GM19023 (cell line): Measurements from ENCODE around the gene MYOZ3.
A peak's percentile ranks its signal among the peaks of the same experiment; 100 is the strongest.

ENCODE experiments used
- ATAC-seq: cut with Tn5 transposase; IDR thresholded peaks from one replicate; pipeline ENCODE4 v1.9.1; 2021; ENCODE audit warnings: mild to moderate bottlenecking, moderate library complexity; ENCODE audit not compliant: unreplicated experiment

The MYOZ3 gene, protein sequence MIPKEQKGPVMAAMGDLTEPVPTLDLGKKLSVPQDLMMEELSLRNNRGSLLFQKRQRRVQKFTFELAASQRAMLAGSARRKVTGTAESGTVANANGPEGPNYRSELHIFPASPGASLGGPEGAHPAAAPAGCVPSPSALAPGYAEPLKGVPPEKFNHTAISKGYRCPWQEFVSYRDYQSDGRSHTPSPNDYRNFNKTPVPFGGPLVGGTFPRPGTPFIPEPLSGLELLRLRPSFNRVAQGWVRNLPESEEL

DNA sequence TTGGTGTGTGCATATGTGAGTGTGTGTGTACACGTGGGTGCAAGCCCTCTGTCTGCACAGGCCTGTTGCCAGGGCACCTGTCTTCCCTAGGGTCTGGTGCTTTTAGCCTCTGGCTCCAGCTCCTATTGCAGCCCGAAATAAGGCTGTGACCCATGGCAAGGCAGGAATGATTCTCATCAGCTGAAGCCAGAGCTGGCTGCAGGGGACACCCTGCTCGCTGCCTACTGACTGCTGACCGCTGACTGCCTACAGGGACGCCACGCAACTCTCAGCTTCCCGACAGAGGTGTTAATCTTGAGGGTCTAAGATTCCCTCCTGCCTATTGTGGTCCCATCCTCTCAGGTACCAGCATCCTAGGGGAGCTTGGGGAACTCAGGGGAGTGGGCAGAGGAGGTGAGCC, at the start of gene MYOZ3:
Gene MYOZ3, plus strand, starts transcription at position 166 of the 400 bp plus-strand sequence. CDS start 1,691 bp downstream, outside the sequence.
- no peak for ATAC-seq

DNA sequence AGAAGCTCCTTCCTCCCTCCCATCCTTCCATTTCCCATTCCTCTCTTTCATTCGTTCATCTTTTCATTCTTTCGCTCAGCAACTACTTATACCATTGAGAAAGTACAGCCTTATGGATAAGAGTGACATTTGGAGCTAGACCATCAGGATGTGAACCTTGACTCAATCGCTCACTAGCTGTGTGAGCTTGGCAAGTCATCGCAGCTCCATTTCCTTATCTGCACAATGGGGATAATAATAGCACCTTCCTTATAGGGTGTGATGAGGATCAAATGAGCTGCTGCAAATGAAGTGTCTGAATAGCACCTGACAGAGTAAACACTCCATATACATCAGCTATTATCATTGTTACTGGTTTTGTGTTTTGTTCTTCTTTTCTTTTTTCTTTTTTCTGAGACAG, 48.6 kb upstream of the MYOZ3 start:
- no peak for ATAC-seq

DNA sequence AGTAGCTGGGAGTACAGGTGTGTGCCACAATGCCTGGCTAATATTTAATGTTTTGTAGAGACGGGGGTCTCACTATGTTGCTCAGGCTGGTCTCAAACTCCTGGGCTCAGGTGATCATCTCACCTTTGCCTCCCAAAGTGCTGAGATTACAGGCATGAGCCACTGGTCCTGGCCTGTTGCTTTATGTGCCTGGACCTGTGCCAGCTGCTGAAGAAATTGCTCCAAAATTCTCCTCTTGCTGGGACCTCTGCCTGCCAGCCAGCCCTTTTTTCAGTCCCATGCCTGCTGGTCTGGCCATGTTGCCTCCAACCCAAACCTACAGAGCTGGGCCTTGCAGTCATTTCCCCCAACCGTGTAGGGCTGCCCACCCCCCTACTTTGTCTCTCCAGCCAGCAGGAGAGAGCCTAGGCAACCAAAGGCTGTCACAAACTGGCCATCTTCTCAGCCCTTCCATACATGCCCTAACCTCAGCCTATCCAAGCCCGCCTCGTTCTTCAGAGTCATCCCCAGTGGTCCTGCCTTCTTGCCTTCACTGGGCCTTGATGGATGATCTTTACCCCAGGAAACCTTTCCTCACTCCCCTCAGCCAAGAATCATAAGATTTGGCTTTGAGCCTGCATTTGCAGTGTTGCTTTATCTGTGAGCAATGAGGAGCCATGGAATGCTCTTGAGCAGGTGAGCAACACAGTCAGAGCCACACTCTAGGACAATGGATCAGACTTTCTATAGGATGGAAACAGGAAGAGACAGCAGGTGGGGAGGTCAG, 48.0 kb upstream of the MYOZ3 start:
- no peak for ATAC-seq

DNA sequence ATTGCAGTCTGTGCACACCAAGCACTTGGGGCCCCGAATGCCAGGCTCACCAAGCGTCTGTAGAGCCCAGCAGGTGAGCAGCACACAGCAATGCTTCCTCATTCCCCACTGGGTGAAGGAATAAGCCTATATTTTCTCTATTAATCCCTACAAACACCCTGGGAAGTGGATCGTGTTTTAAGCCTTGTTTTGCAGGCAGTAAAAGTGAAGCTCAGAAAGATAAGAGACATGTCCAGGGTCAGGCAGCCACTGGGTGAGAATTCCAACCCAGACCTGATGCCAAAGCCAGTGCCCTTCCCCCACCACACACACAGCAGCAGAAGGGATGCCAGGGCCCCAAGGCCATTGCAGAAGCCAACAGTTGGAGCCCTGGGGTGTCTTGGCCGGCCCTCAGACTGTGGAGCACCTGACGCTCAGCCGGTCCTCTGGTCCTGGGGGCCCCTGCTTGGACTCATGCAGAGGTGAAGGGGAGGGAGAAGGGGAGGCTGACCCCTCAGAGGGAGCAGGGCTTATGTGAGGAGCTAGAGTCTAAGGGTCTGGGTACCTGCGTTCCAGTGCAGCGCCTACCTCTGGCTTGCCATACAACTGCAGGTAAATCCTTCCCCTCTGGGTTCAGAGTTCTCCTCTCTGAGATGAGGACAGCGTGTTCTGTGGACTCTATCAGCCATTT, 46.9 kb upstream of the MYOZ3 start:
- ATAC-seq, result no peak

DNA sequence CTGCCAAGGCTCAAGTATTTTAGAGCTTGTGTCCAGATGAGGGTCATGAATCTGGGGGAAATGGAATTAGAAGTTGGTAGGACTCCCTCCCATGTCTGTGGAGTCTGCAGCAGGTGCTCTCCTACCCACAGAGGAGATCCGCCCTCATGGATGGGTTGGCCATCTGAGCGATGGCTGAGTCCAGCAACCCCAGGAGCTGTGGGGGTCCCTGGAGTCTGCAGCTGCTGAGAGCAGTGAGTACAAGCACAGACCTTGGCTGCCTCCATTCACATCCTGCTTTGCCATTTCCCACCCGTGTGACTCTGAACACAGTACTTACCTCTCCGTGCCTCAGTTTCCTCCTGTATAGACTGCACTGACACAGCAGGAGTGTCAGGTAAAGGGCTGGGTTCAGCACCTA, 46.4 kb upstream of the MYOZ3 start:
- no peak for ATAC-seq

DNA sequence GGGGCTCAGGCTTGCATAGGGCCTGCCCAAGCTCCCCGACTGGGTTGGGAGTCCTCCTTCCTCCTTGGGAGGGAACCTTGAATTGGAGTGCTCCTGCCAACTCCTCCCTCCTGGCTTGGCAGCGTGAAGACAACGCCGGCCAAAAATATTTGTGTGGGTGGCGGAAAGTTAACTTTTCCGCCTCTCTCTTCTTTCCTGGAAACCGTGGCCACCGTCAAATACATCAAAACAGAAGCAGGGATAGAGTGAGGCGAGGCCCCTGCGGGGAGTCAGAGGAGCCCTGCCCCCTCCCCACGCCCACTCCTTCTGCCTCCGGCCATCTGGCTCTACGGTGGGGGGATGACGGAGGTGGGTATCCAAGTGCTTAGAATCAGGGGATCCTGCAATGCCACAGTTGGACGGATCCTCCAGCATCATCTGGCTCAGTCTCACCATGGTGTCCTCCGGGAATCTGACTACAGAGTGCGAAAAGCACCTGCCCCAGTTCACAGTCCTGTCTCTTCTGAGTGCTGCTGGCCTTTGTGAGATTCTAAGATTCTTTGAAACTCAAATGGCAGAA, 45.8 kb upstream of the MYOZ3 start:
- no peak for ATAC-seq

DNA sequence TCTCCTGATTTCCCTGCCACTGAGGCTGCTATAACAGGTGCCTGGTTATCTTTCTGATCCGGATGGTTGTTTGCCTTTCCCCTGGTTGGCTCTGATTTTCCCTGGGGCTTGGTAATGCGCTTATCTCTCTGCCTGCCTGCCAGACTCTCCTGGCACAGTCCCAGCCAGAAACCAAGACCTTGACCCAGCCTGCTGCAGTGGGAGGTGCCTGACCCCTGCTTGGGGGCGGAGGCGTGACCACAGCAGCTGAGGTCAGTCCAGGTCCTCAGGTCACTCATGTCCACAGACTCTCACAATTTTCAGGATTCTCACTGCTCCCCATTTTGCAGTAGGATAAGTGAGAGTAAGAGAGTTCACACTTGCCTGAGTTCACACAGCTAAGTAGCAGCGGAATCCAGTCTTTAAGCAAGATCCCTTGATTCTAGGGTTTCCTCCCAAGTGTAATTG, 45.0 kb upstream of the MYOZ3 start:
- no peak for ATAC-seq

DNA sequence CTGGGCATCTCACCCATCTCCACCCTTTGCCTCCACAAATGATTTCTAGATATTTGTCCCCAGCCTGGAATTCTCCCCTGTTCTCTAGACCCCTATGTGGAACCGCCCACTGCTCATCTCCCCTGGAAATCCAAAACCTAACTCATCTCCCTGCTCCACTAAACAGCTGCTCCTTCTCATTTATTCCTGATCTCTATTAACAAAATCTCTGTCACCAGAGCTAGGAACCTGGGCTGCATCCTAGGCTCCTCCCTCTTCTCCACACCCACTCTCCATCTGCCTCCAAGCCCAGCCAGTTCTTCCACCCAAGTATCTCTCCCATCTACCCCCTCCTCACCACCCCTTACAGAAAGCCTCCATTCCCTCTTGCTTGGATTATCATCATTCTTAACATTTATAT, 44.5 kb upstream of the MYOZ3 start:
- no peak for ATAC-seq

DNA sequence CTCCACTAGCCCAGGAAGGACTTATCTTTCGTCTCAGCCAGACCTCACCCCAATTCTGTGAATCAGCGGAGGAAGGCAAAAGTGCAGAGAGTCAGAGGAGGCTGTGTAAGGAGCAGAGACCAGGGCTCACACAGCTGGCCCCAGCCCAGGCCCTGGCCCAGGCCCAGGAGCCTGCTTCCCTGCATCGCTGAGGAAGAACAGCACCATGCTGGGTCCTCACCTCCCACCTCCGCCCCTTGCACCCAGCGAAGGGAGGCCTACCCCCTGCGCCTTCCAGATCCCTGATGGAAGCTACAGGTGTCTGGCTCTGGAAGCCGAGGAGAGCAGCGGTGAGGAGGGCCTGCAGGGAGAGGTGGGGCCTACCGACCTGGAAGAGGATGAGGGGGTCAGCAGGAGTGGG, 42.9 kb upstream of the MYOZ3 start:
- no peak for ATAC-seq

DNA sequence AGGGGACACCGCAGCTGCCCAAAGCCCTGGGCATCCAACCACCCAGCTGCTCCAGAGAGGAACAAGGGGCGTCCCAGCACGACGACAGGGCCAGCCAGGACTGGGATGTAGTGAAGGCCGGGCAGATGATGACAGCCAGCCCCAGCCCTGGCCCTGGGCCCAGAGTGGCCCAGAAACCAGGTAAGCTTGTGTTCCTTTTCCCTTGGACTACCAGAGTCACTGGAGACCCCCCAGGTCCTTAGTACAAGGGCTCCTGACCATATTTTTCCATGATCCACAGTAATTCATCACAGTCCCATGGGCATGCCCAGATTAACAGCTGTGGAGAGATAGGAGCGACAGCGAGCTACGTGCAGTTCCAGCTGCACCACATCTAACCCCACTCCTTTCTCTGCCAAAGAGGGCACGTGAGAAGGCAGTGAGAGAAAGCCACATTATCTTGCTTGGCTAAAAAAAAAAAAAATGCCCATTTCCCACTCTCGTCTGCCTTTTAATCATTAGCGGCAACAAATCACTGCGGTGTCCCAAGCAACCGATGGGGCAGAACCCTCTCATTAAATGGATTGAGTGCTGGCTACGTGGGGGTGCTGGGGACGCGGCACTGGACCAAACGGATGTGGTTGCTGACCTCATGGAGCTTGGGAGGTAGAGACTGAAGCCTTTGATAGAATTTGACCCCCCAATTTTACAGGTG, 42.3 kb upstream of the MYOZ3 start:
- no peak for ATAC-seq

DNA sequence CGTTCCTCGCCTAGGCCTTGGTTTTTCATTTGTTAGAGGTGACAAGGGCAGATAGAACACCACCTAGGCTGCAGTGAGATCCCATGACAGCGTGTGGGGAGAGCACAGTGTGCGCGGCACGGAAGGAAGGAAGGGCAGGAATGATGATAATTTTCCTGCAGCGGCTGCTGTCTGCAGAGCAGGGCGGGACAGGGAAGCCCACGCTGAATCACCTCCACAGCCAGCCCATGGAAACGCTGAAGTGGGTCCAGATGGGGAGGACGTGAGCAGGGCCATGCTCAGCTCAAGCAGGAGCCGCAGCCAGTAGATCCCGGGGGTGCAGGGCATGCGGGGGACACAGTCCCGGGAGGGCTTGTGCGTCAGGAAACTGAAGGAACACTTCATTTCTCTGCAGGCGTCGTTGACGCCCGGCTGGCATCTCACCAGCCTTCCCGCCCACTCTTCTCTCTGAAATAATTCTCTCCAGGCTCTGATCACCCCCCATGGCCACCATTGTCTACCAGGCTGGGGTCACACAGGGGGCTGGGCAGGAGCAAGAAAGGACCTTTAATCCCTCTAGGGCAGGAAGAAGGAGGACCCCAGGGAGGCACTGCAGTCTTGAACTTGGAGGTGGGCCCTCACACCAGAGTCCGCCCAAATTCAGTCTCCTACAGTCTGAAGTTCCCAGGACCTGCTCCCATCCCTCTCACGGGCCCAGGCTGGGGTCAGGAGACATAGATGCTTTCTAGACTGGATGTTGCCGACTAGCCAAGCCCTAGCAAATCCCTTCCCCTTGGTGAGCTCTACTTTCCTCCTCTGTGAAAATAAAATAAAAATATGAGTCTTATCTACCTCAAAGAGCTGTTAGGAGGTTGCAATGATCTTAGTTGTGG, 41.5 kb upstream of the MYOZ3 start:
- ATAC-seq, result no peak

DNA sequence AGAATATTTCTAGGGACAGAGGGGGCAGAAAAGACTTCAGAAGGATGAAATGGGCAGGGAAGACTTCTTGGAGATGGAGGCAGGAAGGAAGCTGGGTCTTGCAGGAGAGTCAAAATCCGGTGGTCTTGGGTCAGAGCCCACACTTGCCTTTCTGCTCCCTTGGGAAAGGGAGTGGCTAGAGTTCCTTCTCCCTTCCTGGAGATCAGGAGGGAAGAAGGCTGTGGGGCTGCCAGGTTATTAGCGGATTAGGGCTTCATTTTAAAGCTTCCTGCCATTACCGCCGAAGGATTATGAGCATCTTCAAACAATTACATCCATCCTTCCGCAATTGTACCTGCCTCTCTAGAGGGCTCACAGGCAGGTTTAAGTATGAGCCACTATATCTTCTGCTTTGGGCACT, 39.8 kb upstream of the MYOZ3 start:
- ATAC-seq, result no peak

DNA sequence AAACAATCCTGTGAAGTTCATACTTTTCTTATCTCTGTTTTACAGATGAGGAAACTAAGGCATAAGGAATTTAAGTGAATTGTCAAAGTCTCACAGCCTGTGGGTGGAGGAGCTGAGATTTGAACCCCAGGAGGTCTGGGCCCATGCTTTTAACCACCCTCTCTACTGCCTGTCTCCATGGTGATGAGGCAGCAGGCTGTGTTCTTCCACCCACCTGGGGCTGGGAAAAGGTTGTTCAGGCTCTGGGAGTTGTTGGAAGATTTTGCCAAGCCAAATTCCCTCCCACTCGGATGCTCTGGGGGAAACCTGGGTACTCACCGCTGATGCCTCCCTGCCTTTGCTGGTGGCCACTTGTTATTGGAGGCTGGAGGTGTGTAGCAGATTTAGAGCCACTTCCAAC, 38.9 kb upstream of the MYOZ3 start:
- ATAC-seq, result no peak

DNA sequence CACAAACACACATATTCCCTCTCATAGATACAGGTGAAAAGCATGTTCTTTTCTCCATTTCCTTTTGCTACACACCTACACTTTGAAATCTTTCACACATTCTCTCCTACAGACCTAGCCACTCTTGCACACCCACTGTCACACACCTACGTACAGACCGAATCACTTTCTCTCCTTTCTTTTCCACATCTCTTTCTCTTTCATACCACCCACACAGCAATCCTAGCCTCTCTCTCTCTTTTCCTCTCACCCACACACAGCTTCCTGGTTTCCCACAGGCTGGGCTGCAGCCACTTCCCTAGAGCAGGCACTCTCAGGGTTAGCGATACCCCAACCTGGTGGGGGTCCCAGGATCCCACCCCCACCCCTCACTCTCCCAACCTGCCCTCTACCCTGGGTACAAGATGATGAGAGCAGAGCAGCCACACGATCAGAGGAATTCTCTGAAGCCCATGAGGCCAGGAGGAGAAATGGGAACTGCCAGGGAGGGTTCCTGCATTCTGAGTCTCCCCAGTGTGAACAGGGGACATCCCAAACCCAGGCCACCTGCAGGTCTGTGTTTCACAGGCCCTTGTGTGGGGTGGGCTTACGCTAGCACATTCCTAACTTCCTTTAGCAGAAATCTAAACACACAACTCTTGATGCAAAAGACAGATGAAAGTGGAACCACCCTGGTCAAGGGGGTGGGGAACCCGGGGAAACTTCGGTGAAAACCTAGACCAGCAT, 37.7 kb upstream of the MYOZ3 start:
- ATAC-seq, result no peak

DNA sequence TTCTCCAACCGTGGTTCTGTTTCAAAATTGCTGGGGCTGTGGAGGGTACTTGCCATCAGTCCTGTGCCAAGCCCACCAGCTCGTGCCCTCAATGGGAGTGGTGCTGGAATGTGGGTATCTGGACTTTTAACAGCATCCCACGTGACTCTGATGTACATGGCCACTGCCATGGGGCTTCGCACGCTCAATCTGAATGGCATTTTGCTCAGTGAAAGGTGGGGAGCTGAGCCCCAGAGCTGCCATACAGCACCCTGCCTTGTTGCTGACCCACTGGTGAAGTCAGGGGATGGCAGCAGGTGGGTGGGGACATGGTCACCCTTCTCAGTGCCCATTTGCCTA, 37.2 kb upstream of the MYOZ3 start:
- no peak for ATAC-seq

DNA sequence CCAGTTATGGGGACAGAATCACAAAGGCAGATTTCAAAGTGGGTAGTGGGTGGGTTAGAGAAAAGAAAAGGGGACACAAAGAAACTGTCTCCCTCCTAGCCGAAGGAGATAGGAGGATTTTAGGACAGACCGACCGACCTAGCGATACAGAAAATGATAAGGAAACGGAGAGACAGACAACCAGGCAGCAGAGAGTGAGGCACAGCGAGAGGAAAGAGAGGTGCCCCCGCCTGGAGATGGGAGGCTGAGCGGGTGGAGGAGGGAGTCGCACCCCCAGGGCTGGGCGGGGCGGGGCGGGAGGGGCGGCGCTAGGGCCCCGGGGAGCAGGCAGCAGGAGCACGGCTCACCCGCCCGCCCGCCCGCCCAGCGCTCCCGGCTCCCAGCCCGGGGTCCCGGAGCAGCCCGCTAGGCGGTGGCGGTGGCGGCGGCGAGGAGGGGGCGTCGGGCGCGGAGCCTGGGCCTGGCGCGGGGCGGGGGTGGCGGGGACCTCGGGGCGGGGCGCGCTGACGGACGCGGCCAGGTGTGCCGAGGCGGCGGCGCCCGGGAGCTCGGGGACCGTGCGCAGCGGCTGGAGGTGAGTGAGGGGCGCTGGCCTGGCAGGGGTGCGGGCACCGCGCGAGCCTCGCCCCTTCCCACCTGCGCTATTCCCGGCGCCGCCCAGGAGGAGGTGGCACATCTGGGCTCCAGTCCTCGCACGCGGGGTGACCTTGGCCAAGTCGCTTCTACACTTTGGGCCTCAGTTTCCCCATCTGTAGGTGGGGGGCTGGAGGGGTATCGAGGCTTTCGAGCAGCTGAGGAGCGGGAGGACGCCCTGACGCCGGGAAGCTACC, 36.5 kb upstream of the MYOZ3 start:
- ATAC-seq, result peak; percentile 34

DNA sequence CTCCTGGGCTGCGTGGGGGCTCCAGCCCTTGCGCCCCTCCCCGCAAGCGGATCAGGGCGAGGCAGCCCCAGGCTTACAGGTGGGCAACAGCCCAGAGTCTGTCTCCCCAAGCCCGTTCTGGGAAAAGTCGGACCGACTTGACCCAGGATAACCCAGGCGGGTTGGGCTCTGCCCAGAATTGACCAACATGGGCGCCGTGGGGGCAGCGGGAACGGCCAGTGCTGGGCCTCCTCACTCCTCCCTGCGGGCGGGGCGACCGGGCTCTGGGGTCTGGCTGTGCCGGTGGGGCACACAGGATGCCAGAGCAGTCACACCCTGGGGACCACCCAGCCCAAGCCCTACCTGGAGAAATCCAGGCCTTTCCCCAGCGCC, 35.9 kb upstream of the MYOZ3 start:
- no peak for ATAC-seq

DNA sequence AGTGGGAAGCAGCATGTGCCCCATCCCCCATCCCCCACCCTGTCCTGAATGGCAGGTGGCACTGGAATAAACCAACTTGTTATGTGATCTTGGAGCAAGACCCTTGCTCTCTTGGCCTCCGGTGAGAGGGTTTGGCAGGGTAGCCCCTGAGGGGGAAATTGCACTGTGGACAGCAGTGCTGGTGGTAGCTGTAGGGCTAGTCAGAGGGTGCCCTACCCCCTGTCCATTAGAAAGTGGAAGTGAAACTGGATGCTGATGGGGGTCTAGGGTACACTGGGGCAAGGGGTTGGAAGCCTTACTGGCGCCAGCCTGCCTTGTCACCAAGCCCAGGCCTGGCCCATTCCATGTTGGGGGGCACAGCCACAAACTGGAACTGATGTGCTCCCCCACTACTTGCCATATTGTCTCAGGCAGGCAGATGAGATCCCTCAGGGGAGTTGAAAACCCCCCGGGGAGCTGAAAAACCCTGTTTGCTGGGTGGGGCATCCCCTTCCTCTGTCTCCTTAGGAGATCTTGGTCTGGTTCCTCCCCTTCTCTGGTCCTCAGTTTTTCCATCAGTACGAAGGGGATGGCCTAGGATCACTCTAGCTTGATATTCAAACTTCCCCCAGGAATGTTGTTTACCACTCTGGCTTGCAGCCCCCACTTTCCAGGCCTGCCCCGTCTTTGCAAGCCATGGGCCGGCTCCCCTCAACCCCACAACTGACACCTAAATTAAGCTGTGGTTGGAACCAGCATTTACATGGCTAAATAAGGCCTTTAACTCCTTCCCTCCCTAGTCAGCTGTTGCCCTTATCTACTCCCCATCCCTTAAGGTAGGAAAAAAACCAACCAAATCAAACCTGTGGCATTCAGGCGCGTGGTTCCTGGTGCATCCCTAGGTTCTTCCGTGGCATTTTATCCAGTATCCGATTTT, 35.0 kb upstream of the MYOZ3 start:
- peak; percentile 52 for ATAC-seq
